NCI-H2227 (cell line): Measurements from ENCODE around the gene IMMP2L.
A peak's percentile ranks its signal among the peaks of the same experiment; 100 is the strongest.
"Not testable (repeated sequence)": the region's sequence is repeated elsewhere in the genome, so short reads cannot be mapped to it uniquely, and the experiment has no call there.

Experiments used
- DNase-seq: peaks from one replicate; lab custom pipeline; 2025; ENCODE audit not compliant: unreplicated experiment; lab: John Stamatoyannopoulos, UW

The IMMP2L gene

DNA sequence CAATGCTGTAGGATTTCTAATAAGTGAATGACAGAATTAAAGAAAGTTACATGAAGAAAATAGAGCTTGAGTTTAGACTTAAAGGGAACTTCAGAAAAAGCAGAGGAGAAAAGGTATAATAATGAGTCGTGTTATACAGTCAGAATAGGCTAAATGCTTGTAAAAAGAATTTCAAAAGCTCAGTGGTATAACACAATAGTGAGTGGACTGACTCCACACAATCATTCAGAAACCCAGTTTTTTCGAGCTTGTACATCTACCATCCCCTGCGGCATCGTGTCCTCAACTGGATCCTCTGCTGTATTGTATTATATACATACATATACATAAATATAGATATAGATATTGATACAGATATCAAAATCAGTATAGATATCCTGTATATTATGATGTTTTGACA lies 52.2 kb downstream of the IMMP2L start:
- DNase-seq, result no peak

DNA sequence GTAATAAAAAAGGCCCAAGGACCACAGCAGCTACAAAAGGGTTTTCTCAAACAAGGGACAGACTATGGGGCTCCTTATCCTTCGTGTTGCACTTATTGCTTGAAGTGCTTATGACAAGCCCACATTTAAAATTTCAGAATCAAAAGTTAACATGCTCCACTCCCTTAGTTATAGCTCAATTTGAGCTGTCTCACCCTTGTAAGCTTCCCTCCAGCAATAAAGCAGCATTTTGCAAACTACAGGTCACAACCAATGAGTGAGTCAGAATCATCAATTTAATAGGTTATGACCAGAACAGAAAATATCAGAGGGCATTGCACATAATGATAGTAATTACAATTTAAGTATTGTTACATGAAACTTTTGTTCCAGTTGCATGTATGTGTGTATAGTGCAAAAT lies 53.0 kb downstream of the IMMP2L start:
- DNase-seq, result no peak

DNA sequence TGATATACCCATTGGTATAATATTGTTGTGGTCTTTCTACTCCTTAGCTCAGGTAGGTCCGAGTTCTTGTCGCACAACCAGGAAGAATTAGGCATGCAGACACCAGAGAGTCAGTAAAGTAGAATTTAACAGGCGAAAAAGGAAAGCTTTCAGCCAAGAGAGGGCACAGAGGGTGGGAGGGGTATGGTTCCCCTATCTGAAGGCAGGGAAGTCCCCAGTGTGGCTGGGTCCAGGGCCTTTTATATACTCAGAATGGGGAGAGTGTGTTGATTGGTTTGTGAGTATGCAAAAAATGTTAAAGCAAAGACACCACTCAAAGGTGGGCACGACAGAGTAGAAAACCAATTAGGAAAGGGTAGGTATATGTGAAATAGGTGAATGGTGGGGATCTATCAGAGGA lies 53.9 kb downstream of the IMMP2L start:
- DNase-seq, result no peak

DNA sequence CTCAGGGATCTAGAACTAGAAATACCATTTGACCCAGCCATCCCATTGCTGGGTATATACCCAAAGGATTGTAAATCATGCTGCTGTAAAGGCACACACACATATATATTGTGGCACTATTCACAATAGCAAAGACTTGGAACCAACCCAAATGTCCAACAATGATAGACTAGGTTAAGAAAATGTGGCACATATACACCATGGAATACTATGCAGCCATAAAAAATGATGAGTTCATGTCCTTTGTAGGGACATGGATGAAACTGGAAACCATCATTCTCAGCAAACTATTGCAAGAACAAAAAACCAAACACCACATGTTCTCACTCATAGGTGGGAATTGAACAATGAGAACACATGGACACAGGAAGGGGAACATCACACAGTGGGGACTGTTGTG lies 56.9 kb downstream of the IMMP2L start:
- DNase-seq, result not testable (repeated sequence)

DNA sequence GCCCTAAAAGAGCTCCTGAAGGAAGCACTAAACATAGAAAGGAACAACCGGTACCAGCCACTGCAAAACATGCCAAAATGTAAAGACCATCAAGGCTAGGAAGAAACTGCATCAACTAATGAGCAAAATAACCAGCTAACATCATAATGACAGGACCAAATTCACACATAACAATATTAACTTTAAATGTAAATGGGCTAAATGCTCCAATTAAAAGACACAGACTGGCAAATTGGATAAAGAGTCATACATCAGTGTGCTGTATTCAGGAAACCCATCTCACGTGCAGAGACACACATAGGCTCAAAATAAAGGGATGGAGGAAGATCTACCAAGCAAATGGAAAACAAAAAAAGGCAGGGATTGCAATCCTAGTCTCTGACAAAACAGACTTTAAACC lies 60.5 kb downstream of the IMMP2L start:
- DNase-seq, result not testable (repeated sequence)

DNA sequence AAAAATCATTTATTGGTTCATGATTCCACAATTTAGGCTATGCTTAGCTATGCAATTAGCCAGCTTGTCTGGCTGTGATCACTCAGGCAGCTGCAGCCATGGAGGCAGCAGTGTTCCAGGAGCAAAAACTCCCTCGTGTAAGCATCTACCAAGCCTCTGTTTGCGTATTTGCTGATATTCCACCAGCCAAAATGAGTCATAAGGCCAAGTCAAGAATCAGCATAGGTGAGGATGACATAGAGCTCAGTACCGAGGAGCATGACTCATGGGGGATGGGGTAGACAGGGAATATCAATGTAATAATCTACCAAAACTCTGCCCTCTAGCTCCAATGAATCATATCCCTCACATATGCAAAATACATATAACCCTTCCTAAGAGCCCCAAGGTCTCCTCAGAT lies 63.3 kb downstream of the IMMP2L start:
- DNase-seq, result no peak

DNA sequence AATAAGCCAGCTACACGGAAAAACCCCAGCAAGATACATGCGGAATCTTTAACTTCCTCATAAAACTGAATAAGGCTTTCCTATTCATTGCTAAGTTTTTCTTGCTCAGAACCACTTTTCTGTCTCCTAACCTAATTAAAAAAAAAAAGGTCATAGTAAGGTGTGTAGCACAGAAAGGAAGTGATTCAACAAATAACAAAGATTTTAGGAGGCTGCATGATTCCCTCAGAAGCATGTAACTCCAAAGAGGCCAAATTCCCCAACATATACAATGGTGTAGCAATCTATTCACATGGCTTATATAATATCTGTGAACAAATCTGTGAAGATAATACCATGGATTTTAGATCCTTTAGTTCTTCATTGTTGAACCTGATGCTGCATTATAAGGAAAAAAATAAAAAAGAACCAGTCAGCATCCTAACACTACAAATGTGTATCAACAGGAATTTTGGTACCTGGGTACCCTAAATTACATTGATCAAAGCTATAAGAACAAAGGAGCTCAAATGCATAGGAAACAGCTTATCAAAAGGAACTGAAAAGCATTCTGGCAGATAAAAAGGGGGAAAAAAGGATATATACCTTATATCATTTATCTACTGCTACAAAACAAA lies 63.8 kb downstream of the IMMP2L start:
- no peak for DNase-seq

DNA sequence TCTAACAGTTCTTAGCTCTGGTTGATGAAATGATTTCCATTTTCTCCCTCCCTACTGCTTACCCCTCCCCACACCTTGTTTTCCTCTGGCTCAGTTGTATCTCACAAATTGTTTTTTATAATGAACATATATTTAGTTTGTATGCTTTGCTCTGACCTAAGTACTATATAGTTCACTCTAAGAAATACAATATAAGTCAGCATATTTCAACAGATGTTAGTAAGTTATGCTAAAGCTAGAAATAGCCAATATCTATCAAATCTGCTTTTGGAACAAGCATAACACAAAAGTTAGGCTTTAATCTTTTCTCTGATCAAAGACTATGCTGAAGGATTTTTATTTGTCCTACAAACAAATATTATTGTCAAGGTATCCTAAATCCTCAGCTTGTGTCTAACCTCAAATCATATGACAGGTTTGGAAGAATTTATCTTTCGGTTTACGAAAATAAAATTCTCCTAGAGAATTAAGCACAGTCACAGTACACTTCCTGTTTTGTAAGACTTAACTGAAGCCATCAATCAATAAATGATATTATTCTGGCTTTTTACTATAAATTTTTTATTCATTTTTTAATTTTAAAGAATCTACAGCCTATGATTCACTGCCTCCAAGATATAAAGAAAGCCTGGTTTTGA lies 67.0 kb downstream of the IMMP2L start:
- DNase-seq, result no peak

DNA sequence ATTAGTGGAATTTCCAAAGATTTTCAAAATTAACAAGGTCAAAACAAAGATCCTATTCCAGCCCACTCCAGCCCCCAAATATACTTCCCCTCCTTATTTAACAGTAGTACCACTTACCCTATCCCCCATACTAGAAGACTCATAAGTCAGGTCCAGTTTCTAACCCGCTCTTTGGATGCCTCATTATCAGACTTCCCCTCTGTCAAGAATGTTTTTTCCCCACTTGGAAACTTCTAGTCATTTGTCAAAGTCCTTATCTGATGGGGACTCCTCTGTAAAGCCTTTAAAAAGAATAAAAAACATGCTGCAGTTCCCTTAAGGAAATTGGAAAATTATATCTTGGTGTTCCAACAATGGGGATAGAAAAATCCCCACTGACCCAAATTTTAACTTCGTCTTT lies 70.1 kb downstream of the IMMP2L start:
- no peak for DNase-seq

DNA sequence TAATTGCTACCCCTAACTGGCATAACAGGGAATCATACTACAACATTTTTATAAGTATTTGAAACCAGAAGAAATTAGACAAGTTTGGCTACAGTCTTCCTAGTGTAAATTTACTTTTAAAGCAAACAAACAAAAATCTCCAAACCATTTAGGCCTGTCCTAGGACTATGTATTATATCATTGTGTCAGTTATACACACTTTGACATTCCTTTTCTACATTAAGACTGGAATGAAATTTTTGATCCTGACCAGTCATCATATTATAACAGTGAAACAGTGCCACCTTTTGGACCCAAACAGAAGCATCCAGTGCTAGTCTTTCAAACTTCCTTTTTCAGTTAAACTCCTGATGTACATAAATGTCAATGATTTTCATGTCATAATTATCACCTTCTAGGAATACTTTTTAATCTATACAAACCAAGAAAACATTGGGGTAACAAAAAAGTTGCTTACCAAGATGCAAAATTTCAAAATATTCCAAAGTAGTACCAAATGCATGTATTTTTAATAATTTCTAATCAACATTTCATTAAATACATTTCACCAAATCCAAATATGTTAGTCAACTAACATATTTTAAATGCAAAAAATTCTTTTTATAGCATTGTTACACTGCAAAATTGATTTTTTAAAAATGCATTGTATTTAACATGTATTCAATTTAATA lies 75.7 kb downstream of the IMMP2L start:
- DNase-seq, result peak; percentile 69

DNA sequence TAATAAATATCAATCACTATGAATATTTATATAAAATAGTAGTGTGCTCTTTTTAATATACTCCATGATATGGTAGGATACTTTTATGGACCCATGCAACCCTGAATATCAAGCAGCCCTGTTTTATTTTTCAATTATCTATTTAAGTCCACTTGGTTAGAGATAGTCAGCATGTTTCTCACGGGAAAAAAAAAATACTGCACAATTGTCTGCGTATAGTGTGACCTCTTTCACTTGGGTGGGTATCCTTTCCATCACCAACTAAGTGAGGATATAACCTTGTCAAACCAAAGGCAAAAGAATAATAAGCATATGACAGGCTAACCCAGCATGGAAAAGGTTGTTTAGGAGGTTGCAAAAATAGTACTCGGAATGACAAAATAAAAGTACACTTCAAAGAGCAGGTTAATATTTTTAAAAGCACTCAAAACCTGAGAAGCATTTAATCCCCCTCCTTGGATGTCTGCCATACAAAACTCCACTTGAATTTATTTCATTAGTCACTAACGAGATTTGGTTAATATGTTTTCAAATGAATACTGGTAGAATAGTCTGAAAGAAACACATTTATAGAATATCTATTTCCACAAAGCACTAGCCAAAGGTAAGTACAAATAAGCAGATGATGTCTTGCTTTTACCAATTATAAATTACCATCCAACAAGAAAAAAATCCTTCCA lies 76.5 kb downstream of the IMMP2L start:
- DNase-seq, result no peak

DNA sequence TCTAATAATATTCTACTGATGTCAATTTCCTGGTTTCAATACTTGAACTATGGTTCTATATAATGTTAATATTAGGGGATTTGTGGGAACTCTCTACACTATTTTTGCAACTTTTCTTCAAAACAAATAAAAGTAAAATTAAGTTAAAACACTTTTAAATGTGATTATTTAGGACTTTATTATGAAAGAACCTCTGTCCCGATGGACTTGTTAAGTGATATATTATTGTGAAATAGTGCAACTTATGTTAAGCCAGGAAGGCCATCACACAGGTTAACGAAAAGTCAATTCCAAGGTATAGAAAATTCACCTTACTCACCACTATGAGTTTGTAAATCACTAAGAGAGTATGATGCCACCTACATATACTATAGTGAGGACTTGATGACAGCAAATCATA lies 79.2 kb downstream of the IMMP2L start:
- no peak for DNase-seq

DNA sequence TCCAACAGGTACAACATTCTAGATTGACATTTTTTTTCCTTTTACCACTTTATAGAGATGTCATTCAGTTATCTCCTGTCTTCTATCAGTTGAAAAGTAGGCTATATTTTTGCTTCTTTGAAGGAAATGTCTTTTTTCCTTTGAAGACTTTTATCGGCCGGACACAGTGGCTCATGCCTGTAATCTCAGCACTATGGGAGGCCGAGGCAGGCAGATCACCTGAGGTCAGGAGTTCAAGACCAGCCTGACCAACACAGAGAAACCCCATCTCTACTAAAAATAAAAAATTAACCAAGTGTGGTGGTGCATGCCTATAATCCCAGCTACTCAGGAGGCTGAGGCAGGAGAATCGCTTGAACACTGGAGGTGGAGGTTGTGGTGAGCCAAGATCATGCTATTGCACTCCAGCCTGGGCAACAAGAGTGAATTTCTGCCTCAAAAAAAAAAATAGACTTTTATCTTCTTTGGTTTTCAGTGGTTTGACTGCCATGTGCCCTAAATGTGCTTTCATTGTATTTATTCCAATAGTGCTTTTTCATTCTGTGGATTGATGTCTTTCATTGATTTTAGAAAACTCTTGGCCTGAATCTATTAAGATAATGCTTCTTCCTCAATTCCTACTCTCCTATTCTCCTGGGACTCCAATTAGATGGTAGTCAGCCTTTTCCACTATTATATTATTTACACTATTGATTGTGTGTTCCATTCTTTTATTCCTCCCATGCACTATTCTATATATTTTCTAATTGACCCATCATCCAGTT lies 84.6 kb downstream of the IMMP2L start:
- no peak for DNase-seq

DNA sequence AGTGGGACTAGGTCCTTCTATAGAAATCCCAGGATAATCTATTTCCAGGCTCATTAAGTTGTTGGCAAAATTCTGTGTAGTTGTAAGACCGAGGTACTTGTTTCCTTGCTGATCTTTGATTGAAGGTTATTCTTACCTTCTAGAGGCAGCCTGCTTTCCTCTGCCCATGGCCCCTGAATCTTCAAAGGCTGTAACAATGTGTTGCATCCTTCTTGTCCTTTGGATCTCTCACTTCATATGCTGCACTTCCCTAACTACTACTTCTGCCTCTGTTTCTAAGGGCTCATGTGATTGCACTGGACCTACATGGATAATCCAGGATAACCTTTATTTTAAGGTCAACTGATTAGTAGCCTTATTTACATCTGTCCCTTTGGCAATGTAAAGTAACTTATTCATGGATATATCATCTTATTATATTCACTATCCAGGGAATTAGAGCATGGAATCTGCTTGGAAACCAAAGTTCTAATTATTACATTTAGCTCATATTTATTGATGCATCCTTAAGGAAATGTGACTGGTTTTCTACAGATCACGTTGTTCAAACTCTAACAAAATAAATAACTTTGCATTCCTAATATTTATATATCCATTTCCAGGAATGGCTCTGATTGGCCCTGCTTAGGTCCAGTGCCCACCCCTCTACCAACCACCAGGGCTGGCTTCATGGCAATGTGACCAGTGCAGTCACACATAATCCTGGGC lies 85.6 kb downstream of the IMMP2L start:
- no peak for DNase-seq

DNA sequence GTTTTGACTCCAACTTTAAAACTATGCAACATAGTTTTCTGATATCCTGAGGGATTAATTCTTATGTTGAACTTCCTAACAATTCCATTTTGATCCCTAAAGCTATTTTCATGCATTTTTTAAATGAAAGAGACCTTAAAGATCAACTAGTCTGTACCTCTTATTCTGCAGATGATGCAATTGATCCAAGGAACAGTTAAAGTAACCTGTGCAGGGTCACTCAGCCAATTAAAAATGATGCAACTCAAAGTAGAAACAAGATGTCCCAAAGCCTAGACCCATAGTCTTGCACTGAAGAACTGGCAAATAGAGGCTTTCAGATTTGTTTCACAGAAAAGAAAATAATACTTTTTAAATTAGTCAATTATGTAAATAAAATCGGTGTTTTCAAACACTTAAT lies 86.3 kb downstream of the IMMP2L start:
- no peak for DNase-seq

DNA sequence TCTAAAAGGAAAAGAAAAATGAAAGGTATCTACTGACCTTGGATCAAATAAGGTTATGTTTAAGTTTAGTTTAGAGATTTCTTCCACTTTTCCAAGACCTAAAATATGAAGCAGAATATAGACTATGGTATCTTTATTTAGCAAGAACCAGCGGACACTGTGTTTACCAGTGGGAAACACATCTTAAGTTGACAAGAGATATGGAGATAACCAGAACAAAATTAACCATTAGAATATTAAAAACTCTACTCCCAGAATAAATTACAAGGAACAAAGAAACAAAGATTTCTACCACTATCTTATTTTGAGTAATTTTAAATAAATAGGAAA lies 86.9 kb downstream of the IMMP2L start:
- DNase-seq, result no peak

DNA sequence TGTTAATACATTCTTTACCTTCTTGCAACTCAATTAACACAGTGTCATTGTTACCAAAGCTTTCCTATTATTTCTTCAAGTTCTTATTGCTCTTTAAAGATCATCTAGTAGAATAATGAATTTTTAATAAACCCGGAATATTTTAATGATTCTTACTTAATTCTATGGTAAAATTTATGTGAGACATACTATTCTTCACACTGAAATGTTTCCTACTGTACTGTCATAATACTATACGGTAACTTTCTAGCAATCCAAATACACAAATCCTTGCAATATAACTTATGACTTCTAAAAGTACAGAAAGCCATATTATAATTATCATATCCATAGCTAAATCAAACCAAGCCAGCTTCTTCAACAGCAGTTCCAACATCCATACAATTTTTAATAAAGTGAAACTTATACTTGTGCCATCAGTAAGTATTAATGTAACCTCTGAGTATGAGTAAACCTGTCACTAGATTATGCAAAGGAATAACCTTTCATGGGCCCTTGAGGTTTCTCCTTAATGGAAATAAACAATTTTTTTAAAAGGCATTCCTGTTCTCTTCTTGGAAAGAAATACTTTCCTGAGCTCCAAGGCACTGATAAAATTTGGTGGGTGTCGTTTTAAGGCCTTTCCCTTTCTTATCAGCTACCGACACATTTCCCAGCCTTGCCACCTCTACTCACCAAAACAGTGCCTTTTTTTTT lies 87.4 kb downstream of the IMMP2L start:
- DNase-seq, result no peak

DNA sequence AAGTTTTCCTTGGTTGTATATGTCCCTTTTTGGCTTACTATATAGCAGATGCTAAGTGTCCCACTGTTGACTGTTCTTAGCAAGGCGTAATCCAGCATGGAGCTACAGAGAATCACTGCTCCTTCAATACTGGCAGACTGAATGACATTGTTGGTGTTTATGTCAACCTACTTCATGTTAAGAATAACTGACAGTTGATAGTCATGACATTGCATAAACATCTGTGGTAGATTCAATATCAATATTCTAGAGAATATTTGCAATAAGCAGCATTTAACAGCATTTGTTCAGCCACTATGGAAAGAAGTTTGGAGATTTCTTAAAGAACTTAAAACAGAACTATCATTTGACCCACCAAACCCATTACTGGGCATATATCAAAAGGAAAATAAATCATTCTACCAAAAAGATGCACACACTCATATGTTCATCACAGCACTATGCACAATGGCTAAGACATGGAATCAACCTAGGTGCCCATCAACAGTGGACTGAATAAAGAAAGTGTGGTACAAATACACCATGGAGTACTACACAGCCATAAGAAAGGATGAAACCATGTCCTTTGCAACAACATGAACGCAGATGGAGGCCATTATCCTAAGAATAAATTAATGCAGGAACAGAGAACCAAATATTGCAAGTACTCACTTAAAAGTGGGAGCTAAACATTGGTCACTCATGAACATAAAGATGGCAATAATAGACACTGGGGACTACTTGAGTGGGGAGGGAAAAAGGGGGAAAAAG lies 88.7 kb downstream of the IMMP2L start:
- DNase-seq, result no peak

DNA sequence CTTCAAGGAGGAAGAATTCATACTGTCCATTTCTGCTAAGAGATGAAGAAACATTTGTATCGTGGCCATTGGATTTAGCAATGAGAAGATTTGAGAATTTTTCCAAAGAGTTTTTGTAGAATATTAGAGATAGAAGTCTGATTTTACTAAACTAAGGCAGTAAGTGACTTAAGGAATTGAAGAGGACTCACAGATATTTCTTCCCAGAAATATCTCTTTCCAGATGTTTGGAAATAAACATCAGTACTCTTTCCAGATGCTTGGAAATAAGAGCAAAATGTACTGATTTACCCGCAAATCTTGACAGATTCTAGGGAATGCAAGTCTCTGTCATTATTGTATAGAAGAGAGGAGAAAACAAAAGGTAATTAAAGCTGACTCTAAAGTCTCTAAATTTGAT lies 91.3 kb downstream of the IMMP2L start:
- no peak for DNase-seq

DNA sequence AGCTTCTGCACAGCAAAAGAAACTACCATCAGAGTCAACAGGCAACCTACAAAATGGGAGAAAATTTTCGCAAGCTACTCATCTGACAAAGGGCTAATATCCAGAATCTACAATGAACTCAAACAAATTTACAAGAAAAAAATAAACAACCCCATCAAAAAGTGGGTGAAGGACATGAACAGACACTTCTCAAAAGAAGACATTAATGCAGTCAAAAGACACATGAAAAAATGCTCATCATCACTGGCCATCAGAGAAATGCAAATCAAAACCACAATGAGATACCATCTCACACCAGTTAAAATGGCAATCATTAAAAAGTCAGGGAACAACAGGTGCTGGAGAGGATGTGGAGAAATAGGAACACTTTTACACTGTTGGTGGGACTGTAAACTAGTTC lies 92.4 kb downstream of the IMMP2L start:
- DNase-seq, result not testable (repeated sequence)
